GM12865 (cell line): Measurements from ENCODE around the gene VSIG8.
"Not testable (repeated sequence)": the region's sequence is repeated elsewhere in the genome, so short reads cannot be mapped to it uniquely, and the experiment has no call there.

ENCODE experiments used
- DNase-seq: peaks from one replicate; pipeline ENCODE4 v3.0.0; 2010; ENCODE audit warnings: low read depth
- H3K4me3 ChIP-seq: 2 replicates; pipeline ENCODE4 v1.5.1; 2011; ENCODE audit warnings: mild to moderate bottlenecking, low read depth, low read length, control low read depth
- CTCF ChIP-seq: IDR thresholded peaks from 2 replicates; pipeline ENCODE4 v1.5.1; 2011; ENCODE audit warnings: low read length, control low read depth, low read depth, inconsistent platforms; ENCODE audit not compliant: insufficient read depth; ENCODE audit errors: missing control alignments

The VSIG8 gene

DNA sequence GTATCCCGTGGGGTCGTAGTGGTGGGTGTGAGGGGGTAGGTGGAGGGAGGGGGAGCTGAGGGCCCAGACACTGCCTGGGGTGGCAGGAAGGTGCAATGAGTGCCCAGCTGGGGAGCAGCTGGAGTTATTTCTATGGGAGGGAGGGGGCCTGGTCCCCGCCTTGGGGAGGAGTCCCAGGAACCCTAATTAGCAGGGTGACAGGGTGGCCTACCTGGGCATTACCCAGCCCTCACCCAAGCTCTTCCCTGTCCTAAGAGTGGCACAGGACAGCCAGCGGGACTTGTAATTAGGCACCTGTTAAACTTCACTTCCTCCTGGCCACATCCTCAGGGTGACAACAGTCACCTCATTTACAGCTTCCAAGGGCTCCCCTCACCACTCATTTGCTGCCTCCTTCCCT lies at the start of gene VSIG8:
VSIG8 (minus strand) TSS at position 101 of the 400 bp plus-strand sequence. CDS start 136 bp downstream, outside the sequence.
- H3K4me3 ChIP-seq: no peak within 1 kb of the TSS
- TF ChIP-seq CTCF: no peak
- DNase-seq: no peak

DNA sequence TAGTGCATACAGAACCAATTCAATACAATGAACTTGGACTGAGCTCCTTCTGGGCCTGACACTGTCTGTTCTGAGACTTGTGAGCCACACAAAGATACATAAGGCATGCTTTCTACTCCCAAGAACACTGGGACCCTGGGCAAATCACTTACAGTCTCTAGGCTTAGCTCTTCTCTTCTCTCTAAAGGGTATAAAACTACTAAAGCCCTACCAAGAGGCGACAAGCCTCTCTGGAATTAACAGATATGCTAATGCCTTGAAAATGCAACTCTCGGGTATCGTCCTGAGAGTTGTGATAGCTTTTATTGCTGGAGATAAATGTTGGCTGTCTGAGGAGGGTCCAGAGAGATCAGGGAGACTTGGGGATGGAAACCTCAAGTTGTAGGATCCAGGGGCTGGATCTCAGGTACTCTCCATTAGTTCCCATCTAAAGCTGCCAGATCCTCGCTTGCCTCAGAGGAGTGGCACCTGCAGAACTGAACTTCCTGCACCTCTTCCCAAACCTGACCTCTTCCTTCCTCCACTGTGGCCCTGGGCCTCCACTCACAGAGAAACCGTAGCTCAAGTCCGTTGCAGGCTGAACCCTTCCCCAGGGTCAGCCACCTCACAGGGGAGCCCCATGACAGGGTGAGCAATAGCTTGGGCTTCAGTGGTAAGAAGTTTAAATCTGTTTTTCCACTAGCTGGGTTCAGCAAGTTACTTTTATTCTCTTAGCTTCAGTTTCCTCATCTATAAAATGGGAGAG lies 49.0 kb upstream of the VSIG8 start:
- no peak for DNase-seq
- no peak overlapping the region for H3K4me3 ChIP-seq
- TF ChIP-seq CTCF: no peak

GRCh38 chr1:159908031-159908940 lies 45.8 kb upstream of the VSIG8 start:
- TF ChIP-seq CTCF: no peak
- DNase-seq: no peak
- H3K4me3 ChIP-seq: no peak overlapping the region

- DNase-seq: no peak
- no peak overlapping the region for H3K4me3 ChIP-seq
- TF ChIP-seq CTCF: no peak
Measured at GRCh38 chr1:159906960-159907359, 44.5 kb upstream of the VSIG8 start.

DNA sequence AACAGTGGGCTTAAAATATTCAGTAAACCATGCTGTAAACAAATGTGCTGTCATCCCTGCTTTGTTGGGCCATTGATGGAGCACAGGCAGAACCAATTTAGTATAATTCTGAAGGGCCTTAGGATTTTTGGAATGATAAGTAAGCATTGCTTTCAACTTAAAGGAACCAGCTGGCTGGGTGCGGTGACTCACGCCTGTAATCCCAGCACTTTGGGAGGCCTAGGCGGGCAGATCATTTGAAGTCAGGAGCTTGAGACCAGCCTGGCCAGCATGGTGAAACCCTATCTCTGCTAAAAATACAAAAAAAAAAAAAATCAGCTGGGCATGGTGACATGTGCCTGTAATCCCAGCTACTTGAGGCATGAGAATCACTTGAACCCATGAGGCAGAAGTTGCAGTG lies 41.6 kb upstream of the VSIG8 start:
- not testable (repeated sequence) for H3K4me3 ChIP-seq, DNase-seq

DNA sequence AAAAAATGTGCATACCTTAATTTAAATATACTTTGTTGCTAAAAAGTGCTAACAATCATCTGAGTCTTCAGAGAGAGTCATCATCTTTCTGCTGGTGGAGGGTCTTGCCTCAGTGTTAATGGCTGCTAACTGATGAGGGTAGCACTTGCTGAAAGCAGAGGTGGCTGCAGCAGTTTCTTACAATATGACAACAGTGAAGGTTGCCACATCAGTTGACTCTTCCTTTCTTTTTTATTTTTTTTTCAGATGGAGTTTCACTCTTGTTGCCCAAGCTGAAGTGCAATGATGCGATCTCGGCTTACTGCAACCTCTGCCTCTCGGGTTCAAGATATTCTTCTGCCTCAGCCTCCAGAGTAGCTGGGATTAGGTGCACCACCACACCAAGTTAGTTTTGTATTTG lies 40.1 kb upstream of the VSIG8 start:
- TF ChIP-seq CTCF: no peak
- no peak for DNase-seq
- no peak overlapping the region for H3K4me3 ChIP-seq

DNA sequence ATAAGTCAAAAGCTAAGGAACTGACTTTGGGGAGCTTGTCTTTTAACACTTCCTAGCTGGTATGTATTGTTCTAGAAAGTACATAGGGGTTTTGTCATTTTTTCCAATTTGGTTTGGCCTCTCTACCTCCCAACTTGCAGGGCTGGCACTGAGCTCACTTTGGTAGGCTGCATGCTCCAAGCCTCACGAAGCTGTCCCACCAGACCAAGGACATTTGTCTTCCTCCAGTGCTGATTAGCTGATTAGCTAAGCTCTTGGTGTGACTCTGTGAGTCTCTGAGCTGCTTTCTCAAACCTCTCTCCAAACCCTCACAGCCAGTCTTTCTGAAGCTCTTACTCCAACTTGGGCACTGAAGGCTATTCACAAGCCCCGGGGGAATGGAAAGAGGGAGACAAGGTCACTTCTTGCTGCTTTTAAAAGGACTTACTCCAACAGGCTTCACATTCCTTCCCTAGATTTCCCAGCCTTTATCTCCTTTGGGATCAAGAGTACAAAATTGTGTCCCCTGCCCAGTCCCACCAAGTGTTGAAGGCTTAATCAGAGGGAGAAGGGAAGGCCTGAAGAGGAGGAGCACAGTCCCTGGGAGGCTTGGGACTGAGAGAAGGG lies 38.4 kb upstream of the VSIG8 start:
- no peak for DNase-seq
- H3K4me3 ChIP-seq: no peak overlapping the region
- no peak for TF ChIP-seq CTCF
